Loucy (cell line): Measurements from ENCODE around the gene JSRP1.
A peak's percentile ranks its signal among the peaks of the same experiment; 100 is the strongest.

Experiments
- H2AFZ ChIP-seq: fragments of 200-600 bp; sonication (generic); 2 replicates; pipeline ENCODE4 v1.6.0; 2016; ENCODE audit warnings: antibody characterized with exemption, mild to moderate bottlenecking, low read length, moderate library complexity
- H3F3A ChIP-seq: fragments of 200-600 bp; 2 replicates; pipeline ENCODE4 v1.6.0; 2016; ENCODE audit warnings: antibody characterized with exemption, low read depth, mild to moderate bottlenecking
- H3K27me3 ChIP-seq: fragments of 200-600 bp; sonication (generic); 2 replicates; pipeline ENCODE4 v1.6.1; 2014; ENCODE audit warnings: low read length, mild to moderate bottlenecking; ENCODE audit not compliant: insufficient read depth, poor library complexity, severe bottlenecking
- H3K36me3 ChIP-seq: fragments of 200-600 bp; sonication (generic); 2 replicates; pipeline ENCODE4 v1.6.1; 2016; ENCODE audit warnings: low read length; ENCODE audit not compliant: insufficient read depth
- H3K4me1 ChIP-seq: fragments of 200-600 bp; sonication (generic); 2 replicates; pipeline ENCODE4 v1.5.1; 2014; ENCODE audit warnings: low read length, mild to moderate bottlenecking; ENCODE audit not compliant: insufficient read depth, poor library complexity, severe bottlenecking
- H3K4me2 ChIP-seq: fragments of 200-600 bp; sonication (generic); 2 replicates; pipeline ENCODE4 v1.6.0; 2014; ENCODE audit warnings: antibody characterized with exemption, low read length, low read depth, mild to moderate bottlenecking; ENCODE audit not compliant: poor library complexity, severe bottlenecking
- H3K4me3 ChIP-seq: fragments of 200-600 bp; sonication (generic); 2 replicates; pipeline ENCODE4 v1.5.1; 2014; ENCODE audit warnings: low read length, mild to moderate bottlenecking, mixed read lengths; ENCODE audit not compliant: poor library complexity, severe bottlenecking
- H3K79me2 ChIP-seq: fragments of 200-600 bp; sonication (generic); 2 replicates; pipeline ENCODE4 v1.6.1; 2014; ENCODE audit warnings: low read length; ENCODE audit not compliant: insufficient read depth
- H3K9ac ChIP-seq: fragments of 200-600 bp; sonication (generic); 2 replicates; pipeline ENCODE4 v1.6.0; 2014; ENCODE audit warnings: mild to moderate bottlenecking, low read depth, low read length, moderate library complexity; ENCODE audit not compliant: poor library complexity, severe bottlenecking
- H3K9me2 ChIP-seq: fragments of 200-600 bp; sonication (generic); replicated peaks from 2 replicates; pipeline ENCODE4 v1.6.1; 2016; ENCODE audit warnings: low read depth, low read length, mixed read lengths
- H3K9me3 ChIP-seq: fragments of 200-600 bp; sonication (generic); 2 replicates; pipeline ENCODE4 v1.6.1; 2014; ENCODE audit warnings: mild to moderate bottlenecking, antibody characterized with exemption, low read length, low read depth; ENCODE audit not compliant: insufficient read depth
- H4K20me1 ChIP-seq: fragments of 200-600 bp; sonication (generic); 2 replicates; pipeline ENCODE4 v1.6.0; 2014; ENCODE audit warnings: antibody characterized with exemption, low read length, mild to moderate bottlenecking; ENCODE audit not compliant: insufficient read depth, poor library complexity, severe bottlenecking
- EZH2phosphoT487 ChIP-seq: fragments of 200-600 bp; IDR thresholded peaks from 2 replicates; pipeline ENCODE4 v1.6.1; 2018; ENCODE audit warnings: antibody characterized with exemption, mild to moderate bottlenecking, moderate library complexity, borderline replicate concordance
- TF ChIP-seq, protein P1 (sequence below): fragments of 200-600 bp; sonication (generic); conservative IDR thresholded peaks from 2 replicates; pipeline ENCODE4 v1.5.1; 2014; ENCODE audit warnings: mild to moderate bottlenecking, antibody characterized with exemption, low read length

JSRP1 gene

DNA sequence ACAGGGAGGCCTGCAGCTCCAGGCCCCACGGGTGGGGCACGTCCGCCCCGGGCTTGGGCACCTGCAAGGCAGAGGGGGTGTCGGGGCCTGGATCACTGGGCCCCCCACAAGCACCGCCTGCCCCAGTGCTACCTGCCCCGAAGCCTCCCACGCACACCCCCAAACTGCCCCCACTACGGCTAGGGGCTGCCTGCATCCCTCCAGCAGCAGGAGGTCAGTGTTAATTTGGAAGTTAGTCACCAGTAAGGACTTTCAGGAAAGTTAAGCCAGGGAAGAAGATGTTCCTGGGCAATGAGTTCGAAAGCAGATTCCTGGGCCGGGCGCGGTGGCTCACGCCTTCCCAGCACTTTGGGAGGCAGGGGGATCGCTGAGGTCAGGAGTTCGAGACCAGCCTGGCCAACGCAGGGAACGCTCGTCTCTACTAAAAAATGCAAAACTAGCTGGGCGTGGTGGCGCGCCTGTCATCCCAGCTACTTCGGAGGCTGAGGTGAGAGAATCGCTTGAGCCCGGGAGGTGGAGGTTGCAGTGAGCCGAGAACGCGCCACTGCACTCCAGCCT is 20.3 kb upstream of the JSRP1 start:
- peaks cover 17% of the 10 kb centered on the region for H3K4me1 ChIP-seq
- peaks cover 18% of the 10 kb centered on the region; the same call in 1 of the 2 replicates for H3K36me3 ChIP-seq
- no peak overlapping the region for H3K4me3 ChIP-seq
- peaks cover 31% of the 10 kb centered on the region for H4K20me1 ChIP-seq
- TF ChIP-seq EZH2phosphoT487, result no peak
- TF ChIP-seq, protein P1, sequence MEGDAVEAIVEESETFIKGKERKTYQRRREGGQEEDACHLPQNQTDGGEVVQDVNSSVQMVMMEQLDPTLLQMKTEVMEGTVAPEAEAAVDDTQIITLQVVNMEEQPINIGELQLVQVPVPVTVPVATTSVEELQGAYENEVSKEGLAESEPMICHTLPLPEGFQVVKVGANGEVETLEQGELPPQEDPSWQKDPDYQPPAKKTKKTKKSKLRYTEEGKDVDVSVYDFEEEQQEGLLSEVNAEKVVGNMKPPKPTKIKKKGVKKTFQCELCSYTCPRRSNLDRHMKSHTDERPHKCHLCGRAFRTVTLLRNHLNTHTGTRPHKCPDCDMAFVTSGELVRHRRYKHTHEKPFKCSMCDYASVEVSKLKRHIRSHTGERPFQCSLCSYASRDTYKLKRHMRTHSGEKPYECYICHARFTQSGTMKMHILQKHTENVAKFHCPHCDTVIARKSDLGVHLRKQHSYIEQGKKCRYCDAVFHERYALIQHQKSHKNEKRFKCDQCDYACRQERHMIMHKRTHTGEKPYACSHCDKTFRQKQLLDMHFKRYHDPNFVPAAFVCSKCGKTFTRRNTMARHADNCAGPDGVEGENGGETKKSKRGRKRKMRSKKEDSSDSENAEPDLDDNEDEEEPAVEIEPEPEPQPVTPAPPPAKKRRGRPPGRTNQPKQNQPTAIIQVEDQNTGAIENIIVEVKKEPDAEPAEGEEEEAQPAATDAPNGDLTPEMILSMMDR, result no peak
- no peak overlapping the region for H2AFZ ChIP-seq
- peaks cover 18% of the 10 kb centered on the region for H3F3A ChIP-seq
- no peaks in the 10 kb centered on the region for H3K27me3 ChIP-seq
- H3K4me2 ChIP-seq, result no peak overlapping the region
- no peak overlapping the region for H3K9ac ChIP-seq
- H3K9me3 ChIP-seq, result no peaks in the 10 kb centered on the region
- H3K79me2 ChIP-seq, result peaks cover 41% of the 10 kb centered on the region
- H3K9me2 ChIP-seq, result no peaks in the 10 kb centered on the region

DNA sequence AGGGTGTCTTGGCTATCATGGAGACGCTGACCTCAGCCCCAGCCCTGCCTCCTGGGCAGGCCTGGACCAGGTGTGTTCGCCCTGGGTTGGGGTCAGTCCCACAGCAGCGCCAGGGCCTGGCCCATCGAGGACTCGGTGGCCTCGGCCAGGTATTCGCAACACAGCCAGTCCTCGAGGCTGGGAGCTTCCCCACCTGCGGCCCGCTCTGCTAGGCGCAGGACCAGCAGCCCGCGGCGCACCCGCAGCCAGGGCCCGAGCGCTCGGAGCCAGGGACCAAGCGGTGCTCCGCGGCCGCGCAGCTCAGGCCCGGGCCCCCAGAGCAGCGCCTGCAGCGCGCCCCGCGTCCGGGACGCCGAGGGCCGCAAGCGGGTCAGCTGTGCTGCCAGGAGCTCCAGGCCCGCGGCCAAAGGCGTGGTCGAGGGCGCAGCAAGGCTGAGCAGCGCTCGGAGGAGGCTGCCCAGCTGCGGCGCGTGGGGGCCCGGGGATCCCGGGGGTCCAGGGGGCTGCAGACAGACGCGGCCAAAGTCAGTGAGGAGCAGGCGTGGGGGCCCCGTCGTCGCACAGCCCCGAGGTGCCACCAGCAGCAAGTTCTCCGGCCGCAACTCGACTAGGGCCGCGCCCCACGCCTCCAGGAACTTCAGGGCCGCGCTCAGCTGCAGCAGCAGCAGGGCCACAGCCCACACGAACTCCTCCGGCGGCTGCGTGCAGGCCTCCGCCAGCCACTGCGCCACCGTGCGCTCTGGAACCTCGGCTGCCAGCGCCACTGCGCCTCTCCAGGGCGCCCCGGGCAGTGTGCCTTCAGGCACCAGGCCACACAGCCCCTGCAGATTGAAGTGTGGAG is 19.6 kb upstream of the JSRP1 start:
- TF ChIP-seq, protein P1, result no peak
- TF ChIP-seq EZH2phosphoT487, result no peak
- H3K9ac ChIP-seq, result no peak overlapping the region
- H3K9me2 ChIP-seq, result no peaks in the 10 kb centered on the region
- H3K4me2 ChIP-seq, result no peak overlapping the region
- no peaks in the 10 kb centered on the region for H3K9me3 ChIP-seq
- H3K79me2 ChIP-seq, result peaks cover 48% of the 10 kb centered on the region
- peaks cover 19% of the 10 kb centered on the region; the same call in 1 of the 2 replicates for H3K36me3 ChIP-seq
- peaks cover 38% of the 10 kb centered on the region for H4K20me1 ChIP-seq
- H2AFZ ChIP-seq, result no peak overlapping the region
- H3K4me1 ChIP-seq, result peaks cover 24% of the 10 kb centered on the region
- H3K27me3 ChIP-seq, result no peaks in the 10 kb centered on the region
- H3K4me3 ChIP-seq, result no peak overlapping the region
- peaks cover 18% of the 10 kb centered on the region for H3F3A ChIP-seq

DNA sequence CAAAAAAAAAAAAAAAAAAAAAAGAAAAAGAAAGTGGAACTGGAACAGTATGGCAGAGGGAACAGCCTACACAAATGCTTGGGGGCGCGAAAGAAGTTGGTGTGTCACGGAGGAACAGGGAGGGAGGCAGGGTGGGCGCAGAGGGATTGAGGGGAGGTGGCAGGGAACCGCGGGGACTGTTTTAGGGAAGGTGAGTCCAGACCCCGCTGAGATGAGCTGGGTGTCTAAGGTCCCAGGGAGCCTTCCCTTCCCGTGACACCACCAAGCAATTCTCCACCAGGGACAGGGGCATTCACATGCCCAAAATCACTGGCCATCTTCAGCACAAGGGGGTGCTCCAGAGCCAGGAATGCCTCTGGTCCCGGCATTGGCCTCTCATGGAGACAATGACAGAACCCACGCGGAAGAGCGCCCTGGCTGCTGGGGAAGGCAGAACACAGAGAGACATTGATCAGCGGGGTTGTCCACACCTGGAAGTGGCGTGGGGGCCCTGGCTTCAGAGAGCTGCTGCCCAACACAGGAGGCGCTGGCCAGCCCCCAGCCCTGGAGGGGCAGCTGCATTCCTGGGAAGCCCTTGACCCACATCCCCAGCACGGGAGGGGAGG is 18.8 kb upstream of the JSRP1 start:
- Histone ChIP-seq H4K20me1 (peaks cover 45% of the 10 kb centered on the region), H3K36me3 (peaks cover 19% of the 10 kb centered on the region; the same call in 1 of the 2 replicates), H3K9ac (no peak overlapping the region), H3K4me3 (no peak overlapping the region), H3K4me2 (no peak overlapping the region), H3F3A (peaks cover 18% of the 10 kb centered on the region), H2AFZ (no peak overlapping the region), H3K9me3 (no peaks in the 10 kb centered on the region), H3K79me2 (peaks cover 56% of the 10 kb centered on the region), H3K9me2 (no peaks in the 10 kb centered on the region), H3K4me1 (peaks cover 24% of the 10 kb centered on the region), H3K27me3 (peaks cover 6% of the 10 kb centered on the region)
- TF ChIP-seq, protein P1, result peak; percentile 69
- no peak for TF ChIP-seq EZH2phosphoT487
